ENCODE data around the gene UVRAG.

- TF ChIP-seq YY1 (IDR thresholded peaks at IDR 0.05; ENCODE audit: insufficient read depth, insufficient read length) (no peak), ZNF274 (IDR thresholded peaks at IDR 0.05; ENCODE audit: low read depth, low read length) (no peak)
These were observed 366.4 kb downstream of the UVRAG start for GRCh38 chr11:76181371-76181770.
